IPS-11a (cell line): ENCODE results near the gene ARHGEF26.

ENCODE experiments used
- H3K4me3 ChIP-seq: one replicate; pipeline ENCODE4 v1.5.1; 2013; ENCODE audit warnings: low read depth, low read length, control low read depth

Gene ARHGEF26

DNA sequence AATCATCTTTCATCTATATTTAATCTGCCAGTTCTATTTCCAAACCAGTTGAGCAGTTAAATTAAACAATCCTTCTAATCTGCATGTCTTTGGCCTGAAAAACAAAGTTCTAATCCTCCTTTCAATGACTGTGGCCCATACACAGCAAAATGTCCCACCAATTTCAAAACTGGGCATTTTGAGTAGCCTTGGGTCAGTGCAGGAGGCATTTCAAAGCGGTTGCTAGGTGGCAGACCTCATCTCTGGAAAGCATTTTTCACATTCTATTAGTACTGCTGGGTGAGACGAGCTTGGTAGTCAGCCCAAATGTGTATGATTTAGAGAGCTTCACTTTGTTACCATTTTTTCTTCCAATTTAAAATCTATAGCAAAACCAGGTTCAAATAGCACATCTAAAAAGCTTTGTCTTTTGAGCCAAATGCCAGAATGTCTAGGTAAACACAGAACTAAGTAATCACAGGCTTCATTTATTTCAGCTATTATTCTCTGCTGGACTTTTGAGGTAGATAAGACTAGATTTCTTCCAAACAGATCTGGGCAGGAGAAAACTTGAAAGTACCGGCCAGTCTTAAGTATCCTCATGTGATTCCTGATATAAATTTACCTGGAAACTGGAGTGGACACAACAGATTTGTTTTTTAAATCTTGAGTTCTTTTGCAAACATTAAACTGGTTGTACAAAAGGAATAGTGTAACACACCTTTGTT, 8.9 kb upstream of the ARHGEF26 start:
- no peak overlapping the region for H3K4me3 ChIP-seq

DNA sequence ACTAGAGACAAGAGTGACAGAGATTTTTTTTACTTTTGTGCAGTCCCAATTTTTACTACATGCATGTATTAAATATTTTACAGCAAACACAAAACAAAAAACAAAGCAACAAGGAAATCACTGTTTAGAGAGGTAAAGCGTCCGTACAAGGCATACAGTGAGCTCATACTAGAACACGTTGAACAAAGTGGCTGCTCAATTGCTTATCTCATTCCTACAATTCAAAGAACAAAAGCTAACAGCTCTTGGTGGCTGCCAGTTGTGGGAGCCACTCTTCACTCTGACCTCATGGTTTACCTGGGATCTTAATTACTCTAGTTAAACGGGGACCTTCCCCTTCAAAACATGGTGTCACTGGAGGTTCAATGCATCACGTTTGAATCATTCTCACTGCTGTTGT, 7.6 kb upstream of the ARHGEF26 start:
- H3K4me3 ChIP-seq = no peak overlapping the region

DNA sequence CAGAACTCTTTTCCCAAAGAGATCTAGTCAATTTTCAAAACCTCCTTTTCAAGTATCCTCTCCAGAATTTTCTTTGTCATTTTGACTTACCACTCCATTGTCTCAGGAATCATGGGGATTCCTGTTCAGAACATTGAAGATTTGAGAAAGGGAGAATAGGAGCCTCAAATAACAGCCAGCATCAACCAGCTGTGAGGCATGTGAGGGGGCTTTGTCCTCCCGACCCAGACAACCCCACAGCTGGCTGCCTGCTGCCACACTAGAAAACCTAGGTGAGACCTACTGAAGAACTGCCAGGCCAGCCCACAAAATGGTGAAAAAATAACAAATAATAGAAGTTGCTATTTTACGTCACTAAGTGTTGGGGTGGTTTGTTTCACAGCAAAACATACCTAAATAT, 5.9 kb upstream of the ARHGEF26 start:
- H3K4me3 ChIP-seq = no peak overlapping the region

DNA sequence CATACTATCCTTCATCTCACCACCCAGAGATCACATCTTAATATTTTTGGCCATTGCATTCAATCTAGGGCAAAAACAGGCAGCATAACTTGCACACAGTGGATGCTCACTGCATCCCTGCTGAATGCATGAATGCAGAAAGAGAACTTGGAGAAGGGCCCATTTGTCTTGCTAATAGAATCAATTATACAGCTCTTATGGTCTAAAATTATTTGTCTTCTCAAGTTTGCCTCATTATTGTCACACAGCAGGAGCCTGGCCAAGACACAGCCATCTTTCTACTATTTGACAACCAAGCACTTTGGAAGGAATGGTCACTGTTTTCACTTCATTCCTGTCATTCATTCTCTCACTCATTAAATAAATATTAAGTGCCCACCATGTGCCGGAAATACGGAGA, 1.2 kb upstream of the ARHGEF26 start:
- H3K4me3 ChIP-seq = no peak overlapping the region

GRCh38 chr3:154121701-154122551, 736 bp downstream of the ARHGEF26 start:
- peak overlapping the region; percentile 79 for H3K4me3 ChIP-seq

GRCh38 chr3:154122552-154122911, 1.3 kb downstream of the ARHGEF26 start:
- H3K4me3 ChIP-seq = peak overlapping the region; percentile 79

- peak overlapping the region; percentile 79 for H3K4me3 ChIP-seq
Measured at GRCh38 chr3:154122912-154123559, 1.8 kb downstream of the ARHGEF26 start.

DNA sequence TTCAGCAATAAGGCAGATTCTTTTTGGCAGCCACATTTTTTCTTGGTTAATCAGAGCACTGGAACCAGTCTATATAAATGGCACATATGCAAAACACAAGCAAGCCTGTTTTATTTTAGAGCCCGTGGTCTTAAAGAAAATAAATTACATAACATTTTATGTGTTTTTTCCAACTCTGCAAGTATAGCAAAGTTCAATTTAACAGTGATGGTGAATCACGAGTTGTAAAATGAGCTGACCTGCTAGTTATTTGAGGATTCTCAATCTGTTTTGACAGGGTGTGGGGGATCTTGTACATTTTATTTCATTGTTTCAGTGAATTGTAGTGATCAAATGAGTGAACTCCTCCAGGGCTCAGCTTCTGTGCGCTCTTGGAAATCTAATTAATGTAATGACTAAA, 2.7 kb downstream of the ARHGEF26 start:
- H3K4me3 ChIP-seq = no peak overlapping the region

- no peak overlapping the region for H3K4me3 ChIP-seq
Measured at GRCh38 chr3:154125378-154126030, 4.3 kb downstream of the ARHGEF26 start.

- H3K4me3 ChIP-seq = no peak overlapping the region
Measured at GRCh38 chr3:154126651-154127050, 5.5 kb downstream of the ARHGEF26 start.

GRCh38 chr3:154129625-154130024, 8.4 kb downstream of the ARHGEF26 start:
- H3K4me3 ChIP-seq = no peak overlapping the region

DNA sequence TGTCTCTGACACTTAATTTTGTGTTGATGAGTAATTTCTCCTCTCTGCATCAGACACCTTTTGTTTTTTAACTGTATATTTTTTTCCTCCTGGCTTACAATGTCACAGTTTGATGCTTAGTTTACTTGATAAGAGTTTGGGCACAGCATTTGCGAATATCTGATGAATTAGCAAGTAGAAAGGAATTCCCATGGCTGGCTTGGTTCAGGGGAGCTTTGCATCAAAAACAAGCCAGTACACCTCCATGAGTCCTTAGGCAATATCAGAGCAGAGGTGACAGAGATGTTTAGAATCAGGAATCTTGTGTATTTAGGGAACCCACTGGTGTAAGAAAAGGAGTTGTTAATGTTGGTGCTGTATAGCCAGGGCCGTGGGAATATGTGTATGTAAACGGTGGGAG, 9.3 kb downstream of the ARHGEF26 start:
- no peak overlapping the region for H3K4me3 ChIP-seq

- H3K4me3 ChIP-seq = no peak overlapping the region
Measured at GRCh38 chr3:154131830-154132229, 10.6 kb downstream of the ARHGEF26 start.

DNA sequence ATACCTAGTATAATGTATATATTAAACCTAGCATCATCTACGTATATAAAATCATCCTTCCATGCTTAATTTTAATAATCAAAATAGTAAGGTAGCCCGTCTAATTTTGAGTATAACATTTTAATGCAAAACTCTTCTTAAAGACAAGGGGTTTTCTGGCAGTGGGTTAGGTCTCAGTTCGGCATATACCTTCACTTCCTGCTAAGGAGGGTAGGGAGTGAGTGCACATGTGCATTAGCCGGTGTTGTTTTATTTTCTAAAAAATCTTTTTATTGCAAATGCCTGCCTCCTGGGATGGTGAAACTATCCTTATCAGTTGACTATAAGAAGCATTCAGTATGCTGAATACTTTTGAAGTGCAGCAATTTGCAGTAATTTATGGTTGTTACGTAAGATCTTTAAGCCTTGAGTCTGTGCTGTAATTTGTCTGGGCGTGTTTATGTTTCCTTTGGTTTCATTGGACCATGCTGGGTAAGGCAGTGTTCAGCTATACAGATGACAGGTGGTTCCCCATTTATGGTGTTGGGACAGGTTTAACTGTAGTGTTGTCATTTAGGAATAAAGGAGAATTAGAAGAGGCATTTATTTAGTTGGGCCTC, 11.7 kb downstream of the ARHGEF26 start:
- H3K4me3 ChIP-seq = no peak overlapping the region

- no peak overlapping the region for H3K4me3 ChIP-seq
Measured at GRCh38 chr3:154135511-154136173, 14.5 kb downstream of the ARHGEF26 start.

GRCh38 chr3:154137036-154137435, 15.8 kb downstream of the ARHGEF26 start:
- no peak overlapping the region for H3K4me3 ChIP-seq

DNA sequence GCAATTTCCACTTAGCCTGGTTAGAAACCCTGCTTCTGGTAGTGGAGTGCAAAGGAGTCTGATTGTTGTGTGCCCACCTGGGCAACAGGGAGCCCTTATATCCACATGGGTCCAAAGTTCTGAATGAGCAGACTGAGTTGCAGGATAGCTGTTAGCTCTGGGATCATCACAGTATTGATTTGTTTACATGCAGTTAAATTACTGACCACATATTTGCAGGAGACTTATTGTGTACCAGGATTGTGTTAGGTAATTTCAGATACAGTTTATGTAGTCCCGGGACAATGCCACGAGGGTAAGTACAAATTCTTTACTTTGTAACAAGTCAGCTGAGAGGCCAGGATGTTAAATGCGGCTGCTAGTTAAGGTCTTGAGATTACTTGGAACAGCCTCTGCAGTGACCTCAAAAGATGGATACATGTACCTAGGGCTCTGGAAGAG, 18.8 kb downstream of the ARHGEF26 start:
- no peak overlapping the region for H3K4me3 ChIP-seq

DNA sequence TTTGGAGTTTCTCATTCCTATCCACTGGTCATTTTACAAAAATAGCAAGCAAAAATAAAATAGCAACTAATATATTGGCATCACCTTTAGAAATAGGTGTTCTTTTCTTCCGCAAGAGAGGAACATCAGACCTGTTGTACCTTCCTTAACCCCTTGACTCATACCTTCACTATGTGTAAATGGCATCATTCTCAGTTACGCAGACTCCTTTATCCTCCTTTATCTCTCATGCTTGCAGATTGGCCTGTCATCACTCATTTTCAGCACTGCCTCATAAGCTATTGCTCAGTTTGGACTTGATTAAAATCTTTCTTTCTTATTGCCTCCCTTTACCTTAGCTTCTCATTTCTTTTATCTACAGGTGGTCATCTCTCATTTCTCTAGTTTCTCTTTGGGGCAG, 21.4 kb downstream of the ARHGEF26 start:
- no peak overlapping the region for H3K4me3 ChIP-seq

GRCh38 chr3:154143873-154144272, 22.7 kb downstream of the ARHGEF26 start:
- no peak overlapping the region for H3K4me3 ChIP-seq

DNA sequence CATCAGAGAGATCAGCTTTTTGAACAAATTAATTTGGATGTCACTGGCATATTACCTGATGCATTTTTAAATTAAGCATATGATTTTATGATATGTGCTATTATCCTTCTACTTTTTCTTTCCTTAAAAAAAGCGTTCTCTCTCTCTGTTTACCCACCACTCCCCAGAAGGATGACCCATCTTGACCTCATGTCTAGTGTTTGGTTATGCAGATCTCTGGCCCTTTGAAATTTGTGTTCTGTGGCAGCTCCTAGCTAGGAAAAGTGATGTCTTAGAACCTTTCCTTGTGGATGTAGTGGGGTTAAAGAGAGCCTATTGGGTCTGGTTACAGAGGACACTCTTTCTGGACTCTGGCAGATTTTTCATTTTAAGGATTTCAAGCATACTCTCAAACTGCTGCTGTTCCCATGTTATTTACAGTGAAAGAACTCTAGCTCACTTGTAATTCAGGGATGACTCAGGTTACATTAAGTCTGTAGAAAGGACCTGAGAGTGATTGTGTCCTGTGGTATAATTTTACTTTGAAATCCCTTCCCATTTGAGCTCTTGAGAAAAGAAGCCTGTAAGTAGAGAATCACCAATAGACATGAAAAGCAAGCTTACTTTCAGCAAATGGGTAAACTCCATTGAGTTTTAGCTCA, 23.8 kb downstream of the ARHGEF26 start:
- no peak overlapping the region for H3K4me3 ChIP-seq
